Esophagus (tissue), 2 donors: ENCODE results near the gene EPS8L3. TPM values are rescaled to one million over a fixed set of nuclear protein-coding genes. Genes with fewer than 3 reads are reported as not detected.
"Not testable (repeated sequence)": the region's sequence is repeated elsewhere in the genome, so short reads cannot be mapped to it uniquely, and the experiment has no call there.

Experiments
- H3K27ac ChIP-seq, 2 donors: one replicate each; pipeline ENCODE4 v1.5.1; 2013; ENCODE audit warnings: low read depth in 2 of 2, mild to moderate bottlenecking in 2 of 2, inconsistent platforms in 1 of 2, low read length in 1 of 2, moderate library complexity in 1 of 2
- H3K27me3 ChIP-seq, 2 donors: one replicate each; pipeline ENCODE4 v1.6.1; 2013; ENCODE audit warnings: low read length in 2 of 2, control low read depth in 1 of 2, mild to moderate bottlenecking in 1 of 2; ENCODE audit not compliant: insufficient read depth in 2 of 2, control insufficient read depth in 1 of 2
- H3K36me3 ChIP-seq, 2 donors: one replicate each; pipeline ENCODE4 v1.6.1; 2013; ENCODE audit warnings: low read length in 1 of 2; ENCODE audit not compliant: control insufficient read depth in 2 of 2, insufficient read depth in 2 of 2
- H3K4me1 ChIP-seq, 2 donors: one replicate each; pipeline ENCODE4 v1.6.1; 2013; ENCODE audit warnings: low read length in 1 of 2; ENCODE audit not compliant: control insufficient read depth in 2 of 2, insufficient read depth in 2 of 2
- H3K4me3 ChIP-seq, 2 donors: one replicate each; pipeline ENCODE4 v1.5.1; 2013; ENCODE audit warnings: low read length in 2 of 2, mild to moderate bottlenecking in 2 of 2, low read depth in 1 of 2, moderate library complexity in 1 of 2
- H3K9me3 ChIP-seq, 2 donors: one replicate each; pipeline ENCODE4 v1.6.1; 2013; ENCODE audit warnings: mild to moderate bottlenecking in 2 of 2, low read depth in 1 of 2, low read length in 1 of 2, moderate library complexity in 1 of 2; ENCODE audit not compliant: control insufficient read depth in 2 of 2, insufficient read depth in 1 of 2
- WGBS, 2 donors: extraction: QIAGEN DNeasy Blood & Tissue Kit; methylation state at CpG; one replicate each; pipeline ENCODE4 v1.1.7; 2013; 5-methylcytosine and 5-hydroxymethylcytosine counted together
- polyA plus RNA-seq, 2 donors: library from polyadenylated mRNA; stranded (reverse); fragments of 200-250 nt; gene quantifications; one replicate each; pipeline ENCODE4 v1.2.3, GENCODE V29; 2013
- donor health status: healthy with polysubstance abuse.
- donor health status: Bipolar disorder and iron deficiency.

The EPS8L3 gene
- polyA plus RNA-seq, 2 donors = 0.10 to 0.28 TPM

- Histone ChIP-seq H3K9me3 (no peaks in the 10 kb centered on the region), H3K27me3 (no peaks in the 10 kb centered on the region), H3K4me1 (peaks cover 0 to under 1% of the 10 kb centered on the region in 2 donors), H3K36me3 (no peaks in the 10 kb centered on the region), H3K4me3 (no peak overlapping the region), H3K27ac (no peak overlapping the region)
- 92 to 94% methylated on average over 13 of the region's 13 CpGs for whole genome bisulfite sequencing, 2 donors
These were observed 5.6 kb downstream of the EPS8L3 start for GRCh38 chr1:109757936-109758786.

DNA sequence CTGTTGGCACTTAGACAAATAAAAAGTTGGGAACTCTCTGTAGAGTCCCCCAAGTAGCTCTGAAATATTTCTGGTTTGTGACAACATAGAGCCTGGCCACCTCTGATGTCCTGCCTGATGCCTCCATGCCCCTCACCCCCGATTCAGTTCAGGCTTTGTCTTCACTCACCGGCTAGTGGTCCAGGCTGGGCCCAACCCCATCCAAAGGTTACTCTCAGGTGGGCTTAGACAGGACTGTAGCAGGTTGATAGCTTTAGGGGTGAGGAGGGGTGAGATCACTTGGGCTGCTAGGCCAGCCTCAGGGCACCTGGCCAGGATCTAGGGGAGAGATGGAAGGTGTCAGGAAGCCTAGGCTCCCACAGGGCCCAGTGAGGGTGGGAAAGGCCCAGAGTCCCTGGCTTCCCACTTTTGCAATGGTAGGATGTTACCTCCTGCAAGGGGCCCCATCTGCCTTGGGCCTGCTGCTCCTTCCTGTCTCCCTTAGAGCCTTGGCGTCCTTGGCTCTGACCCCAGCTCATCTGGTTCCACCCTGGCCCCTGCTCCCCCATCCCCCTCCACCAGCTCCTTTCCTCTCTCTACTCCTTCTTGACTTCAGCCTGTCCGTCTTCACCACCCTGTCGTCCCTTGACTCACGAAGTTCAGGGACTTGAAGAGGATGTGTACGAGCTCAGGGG, 6.7 kb downstream of the EPS8L3 start:
- no peaks in the 10 kb centered on the region for H3K36me3 ChIP-seq
- H3K27ac ChIP-seq = no peak overlapping the region
- H3K4me1 ChIP-seq = no peaks in the 10 kb centered on the region
- no peaks in the 10 kb centered on the region for H3K27me3 ChIP-seq
- H3K4me3 ChIP-seq = no peak overlapping the region
- H3K9me3 ChIP-seq = no peaks in the 10 kb centered on the region
- WGBS, 2 donors = 89 to 92% methylated on average over 7 of the region's 7 CpGs

DNA sequence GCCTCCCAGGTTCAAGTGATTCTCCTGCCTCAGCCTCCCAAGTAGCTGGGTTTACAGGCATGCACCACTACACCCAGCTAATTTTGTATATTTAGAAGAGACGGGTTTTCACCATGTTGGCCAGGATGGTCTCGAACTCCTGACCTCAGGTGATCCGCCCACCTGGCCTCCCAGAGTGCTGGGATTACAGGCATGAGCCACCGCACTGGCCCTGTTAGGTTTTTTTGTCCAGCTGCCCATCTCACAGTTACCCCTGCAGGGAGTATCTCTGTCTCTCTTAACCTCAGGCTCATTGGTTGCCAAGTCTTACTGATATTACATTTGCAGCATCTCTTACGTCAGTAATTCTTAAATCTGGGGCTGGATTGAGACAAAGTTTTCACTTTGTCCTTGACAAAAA, 7.4 kb downstream of the EPS8L3 start:
- 93 to 95% methylated on average over 5 of the region's 5 CpGs for WGBS, 2 donors
- not testable (repeated sequence) for H3K36me3 ChIP-seq, H3K27me3 ChIP-seq, H3K9me3 ChIP-seq, H3K4me1 ChIP-seq, H3K4me3 ChIP-seq, H3K27ac ChIP-seq

- H3K9me3 ChIP-seq = no peaks in the 10 kb centered on the region
- 64 to 71% methylated on average over 2 of the region's 2 CpGs for WGBS, 2 donors
- no peaks in the 10 kb centered on the region for H3K36me3 ChIP-seq
- H3K27me3 ChIP-seq = no peaks in the 10 kb centered on the region
- no peak overlapping the region for H3K27ac ChIP-seq
- H3K4me3 ChIP-seq = no peak overlapping the region
- no peaks in the 10 kb centered on the region for H3K4me1 ChIP-seq
These were observed 9.0 kb downstream of the EPS8L3 start for GRCh38 chr1:109754738-109755137.

- Histone ChIP-seq H3K4me1 (no peaks in the 10 kb centered on the region), H3K36me3 (no peaks in the 10 kb centered on the region), H3K4me3 (no peak overlapping the region), H3K27ac (no peak overlapping the region), H3K27me3 (no peaks in the 10 kb centered on the region), H3K9me3 (no peaks in the 10 kb centered on the region)
- 91 to 92% methylated on average over 12 of the region's 12 CpGs for WGBS, 2 donors
These were observed 12.0 kb downstream of the EPS8L3 start for GRCh38 chr1:109751531-109752260.

DNA sequence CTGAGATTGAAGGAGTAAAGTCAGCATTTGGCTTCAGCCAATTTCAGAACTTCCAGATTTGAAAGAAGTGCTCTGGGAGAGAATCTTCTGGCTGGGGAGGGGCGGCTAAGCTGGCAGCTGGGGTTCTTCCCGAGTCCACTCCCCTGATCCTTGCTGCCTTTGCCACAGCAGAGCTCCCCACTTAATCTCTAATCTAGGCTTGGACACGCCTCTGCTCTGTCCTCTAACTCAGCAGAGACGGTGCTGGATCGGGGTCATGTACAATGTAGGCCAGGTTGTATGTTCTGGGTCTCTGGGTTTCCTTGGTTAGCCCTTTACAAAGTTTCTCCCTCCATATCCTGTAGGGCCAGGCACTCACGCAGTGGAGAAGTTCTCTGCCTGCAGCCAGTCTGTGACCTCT, 12.8 kb downstream of the EPS8L3 start:
- Histone ChIP-seq H3K4me3 (no peak overlapping the region), H3K27me3 (no peaks in the 10 kb centered on the region), H3K27ac (no peak overlapping the region), H3K9me3 (no peaks in the 10 kb centered on the region), H3K36me3 (no peaks in the 10 kb centered on the region), H3K4me1 (no peaks in the 10 kb centered on the region)
- WGBS, 2 donors = 72 to 83% methylated on average over 6 of the region's 6 CpGs

DNA sequence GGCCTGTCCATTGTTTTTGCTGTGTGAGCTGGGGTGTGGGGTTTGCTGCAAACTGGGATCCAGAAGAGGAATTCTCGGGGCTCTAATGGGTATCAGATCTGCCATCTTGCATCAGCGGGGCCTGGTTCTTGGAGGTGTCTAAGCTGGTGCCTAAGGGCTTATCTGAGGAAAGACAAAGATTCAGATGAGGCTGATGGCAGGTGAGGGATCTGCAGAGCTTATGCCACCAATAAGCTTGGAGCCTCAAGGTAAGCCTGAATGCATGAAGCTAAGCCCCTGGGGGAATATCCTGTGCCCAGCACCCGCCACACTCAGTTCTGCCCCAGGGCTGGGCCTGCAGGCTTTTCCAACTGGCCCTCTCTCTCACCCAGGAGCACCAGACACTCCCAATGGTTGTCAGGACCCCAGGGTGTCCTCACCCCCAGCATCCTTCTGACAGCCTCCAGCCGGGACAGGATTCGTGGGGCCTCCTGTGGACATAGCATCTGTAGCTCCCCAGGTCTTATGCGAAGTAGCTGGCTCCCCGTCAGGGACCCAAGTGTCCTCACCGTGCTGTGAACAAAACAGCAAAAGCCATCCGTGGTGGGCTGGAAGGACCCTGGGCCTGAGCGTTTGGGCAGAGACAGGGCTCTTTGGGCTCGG, 13.4 kb downstream of the EPS8L3 start:
- Histone ChIP-seq H3K4me3 (no peak overlapping the region), H3K36me3 (no peaks in the 10 kb centered on the region), H3K4me1 (no peaks in the 10 kb centered on the region), H3K9me3 (no peaks in the 10 kb centered on the region), H3K27ac (no peak overlapping the region), H3K27me3 (no peaks in the 10 kb centered on the region)
- WGBS, 2 donors = 89 to 93% methylated on average over 11 of the region's 11 CpGs

DNA sequence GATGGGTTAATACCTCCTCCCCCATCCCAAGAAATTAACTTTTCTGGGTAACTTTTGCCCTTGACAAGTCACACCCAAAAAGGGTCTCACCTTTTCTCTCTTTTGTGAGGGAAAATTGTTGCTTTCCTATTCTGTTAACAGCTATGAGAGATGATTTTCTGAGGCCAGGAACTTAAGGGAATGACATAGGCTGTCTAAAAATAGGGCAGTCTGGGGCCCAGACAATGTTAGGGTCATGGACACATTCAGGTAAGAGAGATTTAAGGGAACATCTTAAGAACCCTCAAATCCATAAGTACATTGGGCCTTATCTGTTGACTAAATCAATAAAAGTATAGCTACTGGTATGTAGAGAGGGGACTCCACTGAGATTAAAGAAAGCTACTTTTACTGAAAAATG, 14.5 kb downstream of the EPS8L3 start:
- no peaks in the 10 kb centered on the region for H3K27me3 ChIP-seq
- no peak overlapping the region for H3K4me3 ChIP-seq
- H3K9me3 ChIP-seq = no peaks in the 10 kb centered on the region
- H3K27ac ChIP-seq = no peak overlapping the region
- no peaks in the 10 kb centered on the region for H3K4me1 ChIP-seq
- H3K36me3 ChIP-seq = no peaks in the 10 kb centered on the region

- not testable (repeated sequence) for H3K4me3 ChIP-seq, H3K27me3 ChIP-seq, H3K9me3 ChIP-seq, H3K27ac ChIP-seq, H3K36me3 ChIP-seq, H3K4me1 ChIP-seq
- 84 to 88% methylated on average over 10 of the region's 10 CpGs for WGBS, 2 donors
These were observed 15.4 kb downstream of the EPS8L3 start for GRCh38 chr1:109748311-109748710.
